OCI-LY7 (cell line): ENCODE measurements around the gene PPP2R2B.

Experiments
- EZH2phosphoT487 ChIP-seq: fragments of 200-600 bp; sonication (generic); IDR thresholded peaks from 2 replicates; pipeline ENCODE4 v1.6.1; 2018; ENCODE audit warnings: low read depth, borderline replicate concordance, mild to moderate bottlenecking, mixed run types, antibody characterized with exemption, low read length, moderate library complexity, mixed read lengths
- TF ChIP-seq, protein P1 (sequence below): fragments of 200-600 bp; sonication (generic); conservative IDR thresholded peaks from 2 replicates; pipeline ENCODE4 v1.5.1; 2014; ENCODE audit warnings: mild to moderate bottlenecking, antibody characterized with exemption, low read length, moderate library complexity, mixed read lengths

- TF ChIP-seq, protein P1, sequence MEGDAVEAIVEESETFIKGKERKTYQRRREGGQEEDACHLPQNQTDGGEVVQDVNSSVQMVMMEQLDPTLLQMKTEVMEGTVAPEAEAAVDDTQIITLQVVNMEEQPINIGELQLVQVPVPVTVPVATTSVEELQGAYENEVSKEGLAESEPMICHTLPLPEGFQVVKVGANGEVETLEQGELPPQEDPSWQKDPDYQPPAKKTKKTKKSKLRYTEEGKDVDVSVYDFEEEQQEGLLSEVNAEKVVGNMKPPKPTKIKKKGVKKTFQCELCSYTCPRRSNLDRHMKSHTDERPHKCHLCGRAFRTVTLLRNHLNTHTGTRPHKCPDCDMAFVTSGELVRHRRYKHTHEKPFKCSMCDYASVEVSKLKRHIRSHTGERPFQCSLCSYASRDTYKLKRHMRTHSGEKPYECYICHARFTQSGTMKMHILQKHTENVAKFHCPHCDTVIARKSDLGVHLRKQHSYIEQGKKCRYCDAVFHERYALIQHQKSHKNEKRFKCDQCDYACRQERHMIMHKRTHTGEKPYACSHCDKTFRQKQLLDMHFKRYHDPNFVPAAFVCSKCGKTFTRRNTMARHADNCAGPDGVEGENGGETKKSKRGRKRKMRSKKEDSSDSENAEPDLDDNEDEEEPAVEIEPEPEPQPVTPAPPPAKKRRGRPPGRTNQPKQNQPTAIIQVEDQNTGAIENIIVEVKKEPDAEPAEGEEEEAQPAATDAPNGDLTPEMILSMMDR: no peak
- TF ChIP-seq EZH2phosphoT487: no peak
These were observed 334.3 kb downstream of the PPP2R2B start for GRCh38 chr5:146544232-146544631.
